Endothelial cell of umbilical vein (primary cell): Measurements from ENCODE around the gene FAM193A. TPM values are rescaled to one million over a fixed set of nuclear protein-coding genes. Genes with fewer than 3 reads are reported as not detected.
"Not testable (repeated sequence)": the region's sequence is repeated elsewhere in the genome, so short reads cannot be mapped to it uniquely, and the experiment has no call there.

Source experiments
- BruUV-seq: library from RNA; stranded (reverse); fragments of 400-500 nt; replicated peaks from 2 replicates; lab custom pipeline; 2021; lab: Mats Ljungman, UMichigan
- CTCF ChIA-PET: fragments of 300-600, 350-600 bp; sonication (Branson Sonifier 250); formaldehyde crosslinking; loops from one replicate; lab custom pipeline; 2021; ENCODE audit warnings: antibody characterized with exemption, inconsistent platforms; lab: Charles Lee
- POLR2A ChIA-PET: fragments of 300-600, 350-600 bp; sonication (Branson Sonifier 250); formaldehyde crosslinking; loops from one replicate; lab custom pipeline; 2021; ENCODE audit warnings: antibody characterized with exemption, inconsistent platforms; lab: Charles Lee
- DNase-seq: peaks from one replicate; pipeline ENCODE4 v3.0.0-alpha.2; 2011; ENCODE audit warnings: low read depth, low spot score
- FAIRE-seq: peaks from 2 replicates; lab custom pipeline; 2011; peaks lifted over from hg19 to GRCh38; lab: Jason Lieb, UNC
- H2AFZ ChIP-seq: 2 replicates; pipeline ENCODE4 v1.6.0; 2012; ENCODE audit warnings: low read depth, low read length, control low read depth, inconsistent platforms
- H3K27ac ChIP-seq: 2 replicates; pipeline ENCODE4 v1.5.1; 2011; ENCODE audit warnings: low read depth, mild to moderate bottlenecking, control low read depth, low read length, moderate library complexity; ENCODE audit not compliant: insufficient read depth
- H3K27me3 ChIP-seq, 2 experiments: 2 replicates each; pipeline versions ENCODE4 v1.6.0 to v1.6.1; 2011; ENCODE audit warnings: low read length in 2 of 2, mixed read lengths in 1 of 2; ENCODE audit not compliant: control insufficient read depth in 2 of 2, insufficient read depth in 2 of 2
- H3K36me3 ChIP-seq, 2 experiments: 2 replicates in 1 of 2; 3 replicates in 1 of 2; pipeline ENCODE4 v1.5.1; 2011; ENCODE audit warnings: low read length in 2 of 2, mild to moderate bottlenecking in 1 of 2, moderate library complexity in 1 of 2; ENCODE audit not compliant: control insufficient read depth in 2 of 2, insufficient read depth in 2 of 2; ENCODE audit errors: extremely low read depth in 1 of 2
- H3K4me1 ChIP-seq: 3 replicates; pipeline ENCODE4 v1.5.1; 2011; ENCODE audit warnings: mild to moderate bottlenecking, low read length; ENCODE audit not compliant: control insufficient read depth, insufficient read depth; ENCODE audit errors: extremely low read depth
- H3K4me2 ChIP-seq: 2 replicates; pipeline ENCODE4 v1.6.1; 2011; ENCODE audit warnings: low read length, control low read depth, mixed read lengths; ENCODE audit not compliant: insufficient read depth
- H3K4me3 ChIP-seq, 3 experiments: fragments of 200-600 bp in 1 of 3; sonication (generic), shearing (Covaris generic) in 1 of 3; replicated peaks in 1 of 3; 2 replicates each; pipeline ENCODE4 v1.5.1; 2011 to 2016; ENCODE audit warnings: control low read depth in 3 of 3, low read length in 3 of 3, mild to moderate bottlenecking in 2 of 3, inconsistent platforms in 1 of 3, low read depth in 1 of 3, moderate library complexity in 1 of 3; ENCODE audit not compliant: insufficient read depth in 1 of 3
- H3K79me2 ChIP-seq: 2 replicates; pipeline ENCODE4 v1.6.0; 2012; ENCODE audit warnings: low read length, inconsistent platforms; ENCODE audit not compliant: control insufficient read depth, insufficient read depth
- H3K9ac ChIP-seq: replicated peaks from 2 replicates; pipeline ENCODE3; 2011; ENCODE audit warnings: low read length, control low read depth; ENCODE audit not compliant: insufficient read depth; ENCODE audit errors: extremely low read depth
- H3K9me1 ChIP-seq: replicated peaks from 3 replicates; pipeline ENCODE4 v1.6.0; 2011; ENCODE audit warnings: mild to moderate bottlenecking, low read length; ENCODE audit not compliant: control insufficient read depth, insufficient read depth; ENCODE audit errors: extremely low read depth
- H3K9me3 ChIP-seq: replicated peaks from 2 replicates; pipeline ENCODE4 v1.5.1; 2012; ENCODE audit warnings: low read length, inconsistent platforms; ENCODE audit not compliant: control insufficient read depth, insufficient read depth
- H4K20me1 ChIP-seq: replicated peaks from 2 replicates; pipeline ENCODE3; 2011; ENCODE audit warnings: mild to moderate bottlenecking, low read length; ENCODE audit not compliant: control insufficient read depth, insufficient read depth; ENCODE audit errors: extremely low read depth
- EZH2 ChIP-seq: IDR thresholded peaks from 2 replicates; pipeline ENCODE4 v1.6.1; 2012; ENCODE audit warnings: borderline replicate concordance, low read depth, mild to moderate bottlenecking, moderate library complexity, low read length, inconsistent platforms; ENCODE audit not compliant: severe bottlenecking
- GATA2 ChIP-seq: IDR thresholded peaks from 2 replicates; pipeline ENCODE4 v1.7.0; 2011; ENCODE audit warnings: low read depth, mild to moderate bottlenecking, moderate library complexity, mixed read lengths, low read length; ENCODE audit not compliant: insufficient read length, insufficient read depth
- MYC ChIP-seq: IDR thresholded peaks from one replicate; pipeline ENCODE4 v1.6.1; 2011; ENCODE audit warnings: mild to moderate bottlenecking, low read depth, low read length
- POLR2A ChIP-seq: IDR thresholded peaks from 2 replicates; pipeline ENCODE4 v1.6.1; 2012; ENCODE audit warnings: low read depth, mild to moderate bottlenecking, control low read depth, low read length
- POLR2AphosphoS5 ChIP-seq: IDR thresholded peaks from 2 replicates; pipeline ENCODE4 v1.6.1; 2012; ENCODE audit warnings: low read depth, mild to moderate bottlenecking, control low read depth, low read length, moderate library complexity; ENCODE audit not compliant: insufficient read depth
- dilution Hi-C: fragments of 300-500 bp; cut with MboI; formaldehyde crosslinking; loops from one replicate; pipeline ENCODE4 v1.15.0; 2019; ENCODE audit warnings: low sequenced_read_pairs; ENCODE audit not compliant: extremely low pct_ligation_motif_present
- intact Hi-C: fragments of 100-400 bp; cut with micrococcal nuclease; formaldehyde crosslinking; loops from one replicate; pipeline ENCODE4 v1.10.0; 2022
- polyA plus RNA-seq, 4 experiments: library from polyadenylated mRNA; depleted of rRNA in 3 of 4; stranded (reverse) in 3 of 4; unstranded in 1 of 4; fragments of >200 nt; gene quantifications; 2 replicates each; pipeline versions ENCODE4 v1.2.1 to v1.2.3, GENCODE V29; 2011 to 2012; ENCODE audit warnings: missing spikeins in 1 of 4
- total RNA-seq: library from RNA; stranded (reverse); gene quantifications from 2 replicates; pipeline ENCODE4 v1.2.3, GENCODE V29; 2021
- TF ChIP-seq, protein P1 (sequence below): IDR thresholded peaks from 2 replicates; pipeline ENCODE4 v1.6.1; 2011; ENCODE audit not compliant: insufficient read depth, insufficient read length
- TF ChIP-seq, protein P2 (sequence below), 2 donors: IDR thresholded peaks; 1 replicate in 1 of 2; 2 replicates in 1 of 2; pipeline ENCODE4 v1.5.1; 2011; ENCODE audit warnings: low read length in 2 of 2, mild to moderate bottlenecking in 2 of 2, moderate library complexity in 2 of 2, control low read depth in 1 of 2, inconsistent platforms in 1 of 2, low read depth in 1 of 2; ENCODE audit not compliant: insufficient read depth in 1 of 2; ENCODE audit errors: extremely low read depth in 1 of 2

The FAM193A gene
- total and polyA plus RNA-seq, 2 donors (not counting 3 experiments of a cell fraction or from before 2014, with no cell fraction given), result 12.3 to 32.1 TPM

DNA sequence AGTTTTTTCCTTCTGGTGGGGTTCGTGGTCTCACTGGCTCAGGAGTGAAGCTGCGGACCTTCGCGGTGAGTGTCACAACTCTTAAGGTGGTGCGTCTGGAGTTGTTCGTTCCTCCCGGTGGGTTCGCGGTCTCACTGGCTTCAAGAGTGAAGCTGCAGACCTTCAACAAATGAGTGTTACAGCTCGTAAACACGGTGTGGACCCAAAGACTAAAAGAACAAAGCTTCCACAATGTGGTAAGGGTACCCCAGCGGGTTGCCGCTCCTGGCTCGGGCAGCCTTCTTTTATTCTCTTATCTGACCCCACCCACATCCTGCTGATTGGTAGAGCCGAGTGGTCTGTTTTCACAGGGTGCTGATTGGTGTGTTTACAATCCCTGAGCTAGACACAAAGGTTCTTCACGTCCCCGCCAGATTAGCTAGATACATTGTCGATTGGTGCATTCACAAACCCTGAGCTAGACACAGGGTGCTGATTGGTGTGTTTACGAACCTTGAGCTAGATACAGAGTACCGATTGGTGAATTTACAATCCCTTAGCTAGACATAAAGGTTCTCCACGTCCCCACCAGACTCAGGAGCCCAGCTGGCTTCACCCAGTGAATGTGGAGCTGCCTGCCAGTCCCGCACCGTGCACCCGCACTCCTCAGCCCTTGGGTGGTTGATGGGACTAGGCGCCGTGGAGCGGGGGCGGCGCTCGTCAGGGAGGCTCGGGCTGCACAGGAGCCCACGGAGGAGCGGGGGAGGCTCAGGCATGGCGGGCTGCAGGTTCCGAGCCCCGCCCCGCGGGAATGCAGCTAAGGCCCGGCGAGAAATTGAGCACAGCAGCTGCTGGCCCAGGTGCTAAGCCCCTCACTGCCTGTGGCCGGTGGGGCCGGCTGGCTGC, 226.3 kb downstream of the FAM193A start:
- H4K20me1 ChIP-seq, H3K9me3 ChIP-seq, H3K4me3 ChIP-seq, H3K79me2 ChIP-seq, H3K9ac ChIP-seq, DNase-seq, FAIRE-seq, H3K36me3 ChIP-seq, H3K4me2 ChIP-seq, H3K27me3 ChIP-seq, H3K27ac ChIP-seq, dilution Hi-C loops, H3K9me1 ChIP-seq, BruUV-seq, POLR2A ChIA-PET, H2AFZ ChIP-seq, H3K4me1 ChIP-seq: not testable (repeated sequence)
- intact Hi-C loops, result loop anchor here (5.0 kb wide), 2 partner anchors 50 to 140 kb away; no protein-coding TSS in a partner anchor
- CTCF ChIA-PET, result interaction anchor here (0.9 to 4.3 kb wide), 22 partner anchors 15 to 191 kb away, joined by 3 to 34 read pairs (median 5); partner anchors contain the start of gene SH3BP2

- peaks cover 5% of the 10 kb centered on the region for H3K4me1 ChIP-seq
- H2AFZ ChIP-seq, result peak overlapping the region; percentile 69
- peak overlapping the region; percentile 85 for H3K4me2 ChIP-seq
- H3K4me3 ChIP-seq, result peak overlapping the region; percentile 28 to 47 (median 36)
- CTCF ChIA-PET, result interaction anchor here (0.6 to 4.3 kb wide), 39 partner anchors 8 to 200 kb away, joined by 3 to 34 read pairs (median 5); partner anchors contain the start of genes GRK4, NOP14, SH3BP2 and TNIP2
- H4K20me1 ChIP-seq, result no peaks in the 10 kb centered on the region
- H3K9me1 ChIP-seq, result no peaks in the 10 kb centered on the region
- DNase-seq, result no peak
- H3K27ac ChIP-seq, result no peak overlapping the region
- TF ChIP-seq MYC (no peak), GATA2 (no peak), EZH2 (no peak), POLR2AphosphoS5 (no peak), POLR2A (no peak)
- TF ChIP-seq, protein P1, sequence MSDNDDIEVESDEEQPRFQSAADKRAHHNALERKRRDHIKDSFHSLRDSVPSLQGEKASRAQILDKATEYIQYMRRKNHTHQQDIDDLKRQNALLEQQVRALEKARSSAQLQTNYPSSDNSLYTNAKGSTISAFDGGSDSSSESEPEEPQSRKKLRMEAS, result no peak
- TF ChIP-seq, protein P2, sequence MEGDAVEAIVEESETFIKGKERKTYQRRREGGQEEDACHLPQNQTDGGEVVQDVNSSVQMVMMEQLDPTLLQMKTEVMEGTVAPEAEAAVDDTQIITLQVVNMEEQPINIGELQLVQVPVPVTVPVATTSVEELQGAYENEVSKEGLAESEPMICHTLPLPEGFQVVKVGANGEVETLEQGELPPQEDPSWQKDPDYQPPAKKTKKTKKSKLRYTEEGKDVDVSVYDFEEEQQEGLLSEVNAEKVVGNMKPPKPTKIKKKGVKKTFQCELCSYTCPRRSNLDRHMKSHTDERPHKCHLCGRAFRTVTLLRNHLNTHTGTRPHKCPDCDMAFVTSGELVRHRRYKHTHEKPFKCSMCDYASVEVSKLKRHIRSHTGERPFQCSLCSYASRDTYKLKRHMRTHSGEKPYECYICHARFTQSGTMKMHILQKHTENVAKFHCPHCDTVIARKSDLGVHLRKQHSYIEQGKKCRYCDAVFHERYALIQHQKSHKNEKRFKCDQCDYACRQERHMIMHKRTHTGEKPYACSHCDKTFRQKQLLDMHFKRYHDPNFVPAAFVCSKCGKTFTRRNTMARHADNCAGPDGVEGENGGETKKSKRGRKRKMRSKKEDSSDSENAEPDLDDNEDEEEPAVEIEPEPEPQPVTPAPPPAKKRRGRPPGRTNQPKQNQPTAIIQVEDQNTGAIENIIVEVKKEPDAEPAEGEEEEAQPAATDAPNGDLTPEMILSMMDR (IDR thresholded peaks at IDR 0.05; ENCODE audit: extremely low read depth in 1 of 2, insufficient read depth in 1 of 2, low read depth in 1 of 2, low read length in 2 of 2), result no peak
- no peaks in the 10 kb centered on the region for H3K79me2 ChIP-seq
- POLR2A ChIA-PET, result interaction anchor here (1.0 kb wide), 1 partner anchor 199 kb away, joined by 3 read pairs; the partner anchor contains the start of gene NOP14
- no peaks in the 10 kb centered on the region for H3K36me3 ChIP-seq
- H3K9ac ChIP-seq, result no peak overlapping the region
- peak; percentile 44 for FAIRE-seq
- BruUV-seq, result no TSS peak
- no peaks in the 10 kb centered on the region for H3K9me3 ChIP-seq
- peaks cover 0 to under 1% of the 10 kb centered on the region in 2 experiments for H3K27me3 ChIP-seq
- dilution Hi-C loops (no loop called here), intact Hi-C loops (loop anchor here (5.0 kb wide), 2 partner anchors 49 to 139 kb away; no protein-coding TSS in a partner anchor)
Measured at GRCh38 chr4:2763511-2763967, 227.1 kb downstream of the FAM193A start.
